Cardiac muscle cell (in vitro differentiated cells and primary cell): Measurements from ENCODE around the gene LY9. TPM values are rescaled to one million over a fixed set of nuclear protein-coding genes. Genes with fewer than 3 reads are reported as not detected.

Experiments
- DNase-seq, 2 donors: peaks; one replicate each; pipeline versions ENCODE4 v3.0.0 to v3.0.0-alpha.2; 2010 to 2017; ENCODE audit warnings: low read depth in 1 of 2, low spot score in 1 of 2
- H3K27ac ChIP-seq: fragments of 200-600 bp; sonication (generic); 2 replicates; pipeline ENCODE4 v1.5.1; 2016
- H3K27me3 ChIP-seq: fragments of 200-600 bp; sonication (generic); 2 replicates; pipeline ENCODE4 v1.6.0; 2016; ENCODE audit warnings: control low read depth
- H3K36me3 ChIP-seq: fragments of 200-600 bp; sonication (generic); 2 replicates; pipeline ENCODE4 v1.5.1; 2016; ENCODE audit warnings: control low read depth
- H3K4me1 ChIP-seq: fragments of 200-600 bp; sonication (generic); 2 replicates; pipeline ENCODE4 v1.8.1; 2017; ENCODE audit warnings: low read depth, mild to moderate bottlenecking, mixed run types
- H3K4me3 ChIP-seq: fragments of 200-600 bp; sonication (generic); 2 replicates; pipeline ENCODE4 v1.5.1; 2016; ENCODE audit warnings: mild to moderate bottlenecking
- H3K9me3 ChIP-seq: fragments of 200-600 bp; sonication (generic); 2 replicates; pipeline ENCODE4 v1.5.1; 2017; ENCODE audit warnings: low read depth, mild to moderate bottlenecking, control low read depth
- polyA plus RNA-seq: library from polyadenylated mRNA; unstranded; fragments of >200 nt; fragmentation: Nextera tagmentation; extraction: Ambion mirVana; gene quantifications from 2 replicates; pipeline ENCODE4 v1.2.1, GENCODE V29; 2016
- total RNA-seq: library from RNA; depleted of rRNA; stranded (reverse); fragments of >200 nt; gene quantifications from 2 replicates; pipeline ENCODE4 v1.2.3, GENCODE V29; 2016
- TF ChIP-seq, protein P1 (sequence below): IDR thresholded peaks from 2 replicates; pipeline ENCODE4 v1.5.1; 2012; ENCODE audit warnings: low read depth, mild to moderate bottlenecking, low read length

Gene LY9
- total and polyA plus RNA-seq, 2 experiments from 2014 or later = not detected

DNA sequence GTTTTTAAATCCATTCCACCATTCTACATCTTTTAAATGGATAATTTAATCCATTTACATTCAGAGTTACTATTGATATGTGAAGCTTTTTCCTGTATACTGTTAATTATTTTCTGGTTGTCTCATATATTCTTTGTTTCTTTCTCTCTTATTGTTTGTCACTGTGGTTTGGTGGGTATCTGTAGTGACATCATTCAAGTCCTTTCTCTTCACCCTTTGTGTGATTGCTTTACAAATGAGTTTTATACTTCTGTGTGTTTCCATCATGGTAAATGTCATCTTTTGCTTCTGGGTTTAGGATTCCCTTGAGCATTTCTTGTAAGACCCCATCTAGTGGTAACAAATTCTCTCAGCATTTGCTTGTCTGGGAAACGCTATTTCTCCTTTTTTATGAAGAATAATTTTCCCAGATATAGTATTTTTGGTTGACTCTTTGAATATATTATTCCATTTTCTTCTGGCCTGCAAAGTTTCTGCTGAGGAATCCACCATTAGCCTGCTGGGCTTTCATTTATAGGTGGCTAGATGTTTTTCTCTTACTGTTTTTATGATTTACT is 10.2 kb downstream of the LY9 start:
- TF ChIP-seq, protein P1, sequence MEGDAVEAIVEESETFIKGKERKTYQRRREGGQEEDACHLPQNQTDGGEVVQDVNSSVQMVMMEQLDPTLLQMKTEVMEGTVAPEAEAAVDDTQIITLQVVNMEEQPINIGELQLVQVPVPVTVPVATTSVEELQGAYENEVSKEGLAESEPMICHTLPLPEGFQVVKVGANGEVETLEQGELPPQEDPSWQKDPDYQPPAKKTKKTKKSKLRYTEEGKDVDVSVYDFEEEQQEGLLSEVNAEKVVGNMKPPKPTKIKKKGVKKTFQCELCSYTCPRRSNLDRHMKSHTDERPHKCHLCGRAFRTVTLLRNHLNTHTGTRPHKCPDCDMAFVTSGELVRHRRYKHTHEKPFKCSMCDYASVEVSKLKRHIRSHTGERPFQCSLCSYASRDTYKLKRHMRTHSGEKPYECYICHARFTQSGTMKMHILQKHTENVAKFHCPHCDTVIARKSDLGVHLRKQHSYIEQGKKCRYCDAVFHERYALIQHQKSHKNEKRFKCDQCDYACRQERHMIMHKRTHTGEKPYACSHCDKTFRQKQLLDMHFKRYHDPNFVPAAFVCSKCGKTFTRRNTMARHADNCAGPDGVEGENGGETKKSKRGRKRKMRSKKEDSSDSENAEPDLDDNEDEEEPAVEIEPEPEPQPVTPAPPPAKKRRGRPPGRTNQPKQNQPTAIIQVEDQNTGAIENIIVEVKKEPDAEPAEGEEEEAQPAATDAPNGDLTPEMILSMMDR = no peak
- no peak for DNase-seq
- Histone ChIP-seq H3K4me1 (no peaks in the 10 kb centered on the region), H3K9me3 (no peaks in the 10 kb centered on the region), H3K27me3 (no peaks in the 10 kb centered on the region), H3K27ac (no peak overlapping the region), H3K4me3 (no peak overlapping the region), H3K36me3 (no peaks in the 10 kb centered on the region)

DNA sequence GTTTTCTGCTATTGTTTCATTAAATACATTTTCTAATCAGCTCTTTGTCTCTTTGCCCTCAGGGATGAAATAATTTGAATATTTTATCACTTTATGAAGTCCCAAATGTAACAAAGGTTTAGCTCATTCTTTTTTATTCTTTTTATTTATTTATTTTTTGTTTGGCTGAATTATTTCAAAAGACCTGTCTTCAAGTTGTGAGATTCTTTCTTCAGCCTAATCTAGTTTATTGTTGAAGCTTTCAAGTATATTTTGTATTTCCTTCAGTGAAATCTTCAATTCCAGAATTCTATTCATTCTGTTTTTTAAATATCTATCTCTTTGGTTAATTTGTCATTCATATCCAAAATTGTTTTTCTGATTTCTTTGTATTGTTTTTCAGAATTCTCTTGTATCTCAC is 10.8 kb downstream of the LY9 start:
- TF ChIP-seq, protein P1 = no peak
- no peaks in the 10 kb centered on the region for H3K36me3 ChIP-seq
- H3K27me3 ChIP-seq = no peaks in the 10 kb centered on the region
- no peaks in the 10 kb centered on the region for H3K9me3 ChIP-seq
- no peak for DNase-seq
- no peak overlapping the region for H3K27ac ChIP-seq
- H3K4me1 ChIP-seq = no peaks in the 10 kb centered on the region
- H3K4me3 ChIP-seq = no peak overlapping the region

- no peak overlapping the region for H3K27ac ChIP-seq
- H3K4me3 ChIP-seq = no peak overlapping the region
- no peaks in the 10 kb centered on the region for H3K36me3 ChIP-seq
- H3K4me1 ChIP-seq = no peaks in the 10 kb centered on the region
- H3K27me3 ChIP-seq = no peaks in the 10 kb centered on the region
- DNase-seq = no peak
- no peaks in the 10 kb centered on the region for H3K9me3 ChIP-seq
- TF ChIP-seq, protein P1 = no peak
These were observed 11.3 kb downstream of the LY9 start for GRCh38 chr1:160807247-160807646.

DNA sequence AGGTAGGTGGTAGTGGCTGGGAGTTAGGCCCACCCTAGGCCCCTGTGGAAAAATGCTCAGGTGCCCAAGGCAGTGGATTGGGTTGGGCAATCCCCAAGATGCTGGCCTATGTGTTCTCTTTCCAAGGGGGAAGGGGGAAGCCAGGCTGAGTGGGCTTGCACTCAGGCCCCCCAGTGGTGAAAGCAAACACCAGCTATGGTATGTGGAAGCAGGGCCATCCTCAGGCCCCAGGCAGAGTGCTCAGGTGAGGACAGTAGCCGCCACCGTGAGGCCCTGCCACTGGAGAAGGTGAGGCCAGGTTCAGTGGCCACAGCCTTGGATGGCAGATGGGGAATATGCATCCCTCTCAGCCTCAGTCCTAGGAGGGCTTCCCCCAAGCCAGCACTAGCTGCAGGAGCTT is 11.8 kb downstream of the LY9 start:
- Histone ChIP-seq H3K4me1 (no peaks in the 10 kb centered on the region), H3K4me3 (no peak overlapping the region), H3K36me3 (no peaks in the 10 kb centered on the region), H3K27ac (no peak overlapping the region), H3K9me3 (no peaks in the 10 kb centered on the region), H3K27me3 (no peaks in the 10 kb centered on the region)
- TF ChIP-seq, protein P1 = no peak
- DNase-seq = no peak

DNA sequence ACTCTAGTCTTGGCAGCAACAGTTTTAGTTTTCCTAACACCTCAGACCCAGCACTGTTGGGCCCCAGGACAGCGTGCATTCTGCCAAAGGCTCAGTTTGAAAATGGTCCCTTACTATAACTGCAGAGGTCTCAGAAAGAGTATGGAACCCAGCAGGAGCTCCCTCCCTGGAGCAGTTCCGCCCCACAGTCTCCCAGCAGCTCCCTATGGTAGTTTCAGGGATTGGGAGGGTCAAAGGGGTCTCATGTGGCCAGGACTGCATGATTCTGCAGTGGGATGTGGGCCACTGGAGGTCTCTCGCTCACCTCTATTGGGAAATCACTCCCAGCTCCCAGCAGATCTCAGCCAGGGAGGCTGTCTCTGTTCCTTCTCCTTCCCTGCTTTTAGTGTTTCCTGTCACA is 12.3 kb downstream of the LY9 start:
- Histone ChIP-seq H3K36me3 (no peaks in the 10 kb centered on the region), H3K9me3 (no peaks in the 10 kb centered on the region), H3K4me3 (no peak overlapping the region), H3K27me3 (no peaks in the 10 kb centered on the region), H3K4me1 (no peaks in the 10 kb centered on the region), H3K27ac (no peak overlapping the region)
- DNase-seq = no peak
- TF ChIP-seq, protein P1 = no peak

GRCh38 chr1:160810486-160810885 is 14.5 kb downstream of the LY9 start:
- no peak overlapping the region for H3K27ac ChIP-seq
- TF ChIP-seq, protein P1 = no peak

More at GRCh38 chr1:160810486-160810885, 14.5 kb downstream of the LY9 start:
- H3K4me1 ChIP-seq = no peaks in the 10 kb centered on the region
- H3K9me3 ChIP-seq = no peaks in the 10 kb centered on the region
- DNase-seq = peak in 1 of 2 donors; percentile 5
- H3K27me3 ChIP-seq = no peaks in the 10 kb centered on the region
- H3K36me3 ChIP-seq = no peaks in the 10 kb centered on the region
- no peak overlapping the region for H3K4me3 ChIP-seq
